K562 (cell line): ENCODE data around the gene LRRC4C. TPM values are rescaled to one million over a fixed set of nuclear protein-coding genes. Genes with fewer than 3 reads are reported as not detected.
A peak's percentile ranks its signal among the peaks of the same experiment; 100 is the strongest.

Experiments used
- ATAC-seq: fragments of 200-7000 bp; cut with Tn5 transposase; 3 replicates; pipeline ENCODE4 v1.9.1; 2020; ENCODE audit warnings: moderate library complexity
- BruUV-seq: library from RNA; stranded (reverse); fragments of 400-500 nt; replicated peaks from 2 replicates; lab custom pipeline; 2021; lab: Mats Ljungman, UMichigan
- CTCF ChIA-PET: fragments of 300-600 bp; formaldehyde crosslinking; extraction: SDS; loops from one replicate; lab custom pipeline; 2021; ENCODE audit warnings: low intra/inter-chr PET ratio; lab: Yijun Ruan, JAX
- POLR2A ChIA-PET: fragments of 300-600, 350-650 bp; sonication (Branson Sonifier 250); formaldehyde crosslinking; extraction: SDS; loops from one replicate; lab custom pipeline; 2021; ENCODE audit warnings: antibody characterized with exemption, inconsistent platforms; lab: Yijun Ruan, JAX
- DNase-seq, 4 experiments: peaks; one replicate each; pipeline versions ENCODE4 v3.0.0 to v3.0.0-alpha.2; 2011 to 2018; ENCODE audit warnings: low spot score in 3 of 4, mixed read lengths in 3 of 4; ENCODE audit errors: extremely low read depth in 1 of 4
- FAIRE-seq: peaks from 2 replicates; lab custom pipeline; 2011; peaks lifted over from hg19 to GRCh38; lab: Jason Lieb, UNC
- H2AFZ ChIP-seq: 2 replicates; pipeline ENCODE4 v1.6.0; 2011; ENCODE audit warnings: low read depth, low read length, control low read depth, inconsistent platforms
- H3K27ac ChIP-seq: fragments of 200-600 bp; 3 replicates; pipeline ENCODE4 v1.8.0; 2011; ENCODE audit warnings: low read depth, mild to moderate bottlenecking, control low read depth, inconsistent platforms, low read length, moderate library complexity, mixed read lengths; ENCODE audit errors: extremely low read depth
- H3K27me3 ChIP-seq, 2 experiments: fragments of 300-600 bp in 1 of 2; 2 replicates in 1 of 2; 3 replicates in 1 of 2; pipeline versions ENCODE4 v1.6.0 to v1.8.0; 2011; ENCODE audit warnings: inconsistent platforms in 2 of 2, low read length in 2 of 2, mild to moderate bottlenecking in 1 of 2, mixed read lengths in 1 of 2, moderate library complexity in 1 of 2; ENCODE audit not compliant: control insufficient read depth in 2 of 2, insufficient read depth in 2 of 2
- H3K36me3 ChIP-seq: fragments of 300-600 bp; 3 replicates; pipeline ENCODE4 v1.8.0; 2011; ENCODE audit warnings: mild to moderate bottlenecking, low read length, inconsistent platforms; ENCODE audit not compliant: control insufficient read depth, insufficient read depth
- H3K4me1 ChIP-seq, 2 experiments: fragments of 200-600 bp in 1 of 2; replicated peaks in 1 of 2; 2 replicates in 1 of 2; 3 replicates in 1 of 2; pipeline versions ENCODE4 v1.5.1 to v1.8.0; 2011; ENCODE audit warnings: inconsistent platforms in 2 of 2, low read length in 2 of 2, mild to moderate bottlenecking in 1 of 2, mixed read lengths in 1 of 2, moderate library complexity in 1 of 2; ENCODE audit not compliant: control insufficient read depth in 2 of 2, insufficient read depth in 2 of 2
- H3K4me2 ChIP-seq: 2 replicates; pipeline ENCODE4 v1.6.1; 2011; ENCODE audit warnings: low read length, control low read depth, inconsistent platforms, mixed read lengths; ENCODE audit not compliant: insufficient read depth
- H3K4me3 ChIP-seq: fragments of 200-600 bp; sonication (generic), shearing (Covaris generic); 2 replicates; pipeline ENCODE4 v1.5.1; 2016; ENCODE audit warnings: control low read depth, inconsistent platforms
- H3K79me2 ChIP-seq: fragments of 200-600 bp; 3 replicates; pipeline ENCODE4 v1.8.0; 2011; ENCODE audit warnings: low read length, inconsistent platforms; ENCODE audit not compliant: control insufficient read depth, insufficient read depth
- H3K9ac ChIP-seq, 2 experiments: 2 replicates each; pipeline versions ENCODE4 v1.6.0 to v1.6.1; 2011; ENCODE audit warnings: low read depth in 2 of 2, low read length in 2 of 2, control low read depth in 1 of 2, inconsistent platforms in 1 of 2, mild to moderate bottlenecking in 1 of 2, mixed read lengths in 1 of 2; ENCODE audit not compliant: insufficient read depth in 1 of 2
- H3K9me1 ChIP-seq: one replicate; pipeline ENCODE4 v1.6.0; 2011; ENCODE audit warnings: inconsistent platforms, mild to moderate bottlenecking, low read length, moderate library complexity; ENCODE audit not compliant: control insufficient read depth, insufficient read depth
- H3K9me3 ChIP-seq: replicated peaks from 2 replicates; pipeline ENCODE4 v1.5.1; 2011; ENCODE audit warnings: low read depth, low read length, inconsistent platforms; ENCODE audit not compliant: control insufficient read depth, insufficient read depth
- H4K20me1 ChIP-seq: replicated peaks from 2 replicates; pipeline ENCODE4 v1.6.1; 2011; ENCODE audit warnings: low read length, inconsistent platforms, mixed read lengths; ENCODE audit not compliant: control insufficient read depth, insufficient read depth
- DNMT1 ChIP-seq: fragments of 450-650 bp; IDR thresholded peaks from 2 replicates; pipeline ENCODE4 v1.6.1; 2016; ENCODE audit warnings: antibody characterized with exemption, mild to moderate bottlenecking
- GABPB1 ChIP-seq: sonication (generic); formaldehyde crosslinking; IDR thresholded peaks from 2 replicates; pipeline ENCODE4 v1.8.0; 2022; ENCODE audit warnings: mild to moderate bottlenecking, missing genetic modification reagents
- NCOA4 ChIP-seq: fragments of 450-650 bp; IDR thresholded peaks from 2 replicates; pipeline ENCODE4 v1.6.1; 2018; ENCODE audit warnings: mild to moderate bottlenecking; ENCODE audit not compliant: partially characterized antibody
- NRF1 ChIP-seq, 2 experiments: fragments of 450-650 bp; IDR thresholded peaks in 1 of 2; conservative IDR thresholded peaks in 1 of 2; 2 replicates each; pipeline ENCODE4 v1.6.1; 2014; ENCODE audit warnings: mild to moderate bottlenecking in 2 of 2
- PHB2 ChIP-seq: fragments of 450-650 bp; IDR thresholded peaks from 2 replicates; pipeline ENCODE4 v1.6.1; 2017; ENCODE audit warnings: low read depth
- RFX1 ChIP-seq: fragments of 450-650 bp; IDR thresholded peaks from 2 replicates; pipeline ENCODE4 v1.6.1; 2016; ENCODE audit warnings: mild to moderate bottlenecking, moderate library complexity
- ZBED1 ChIP-seq: IDR thresholded peaks from 2 replicates; pipeline ENCODE4 v1.6.1; 2014
- ZNF609 ChIP-seq: sonication (generic); formaldehyde crosslinking; IDR thresholded peaks from 2 replicates; pipeline ENCODE4 v1.8.1; 2023; ENCODE audit warnings: missing genetic modification reagents, mild to moderate bottlenecking, borderline replicate concordance
- WGBS: fragments of 100-300 bp; shearing (Covaris generic); methylation state at CpG from one replicate; pipeline ENCODE4 v1.1.6; 2016; ENCODE audit warnings: low coverage, mixed read lengths; ENCODE audit not compliant: insufficient coverage; ENCODE audit errors: missing lambda C conversion rate; 5-methylcytosine and 5-hydroxymethylcytosine counted together
- in situ Hi-C: fragments of 300-500 bp; cut with MboI; formaldehyde crosslinking; loops from 4 replicates; pipeline ENCODE4 v1.15.0; 2018; ENCODE audit warnings: inconsistent platforms, mixed read lengths
- intact Hi-C: fragments of 100-400 bp; cut with micrococcal nuclease; formaldehyde crosslinking; loops from 2 replicates; pipeline ENCODE4 v1.14.2; 2022
- polyA plus RNA-seq, 8 experiments: library from polyadenylated mRNA; depleted of rRNA in 4 of 8; stranded (reverse) in 5 of 8; unstranded in 3 of 8; fragments of >200 nt; fragmentation: Nextera tagmentation in 2 of 8; fragmentation: Illumina TruSeq in 1 of 8; extraction: Ambion mirVana in 2 of 8; extraction: Trizol in 1 of 8; gene quantifications; 2 replicates each; pipeline versions ENCODE4 v1.2.1 to v1.2.3, GENCODE V29; 2011 to 2014; ENCODE audit warnings: inconsistent platforms in 1 of 8, missing spikeins in 1 of 8
- total RNA-seq, 7 experiments: library from RNA; depleted of rRNA in 6 of 7; stranded (reverse); fragments of >200 nt in 6 of 7; fragmentation: Illumina TruSeq in 2 of 7; extraction: Trizol in 2 of 7; gene quantifications; 2 replicates each; pipeline versions ENCODE4 v1.2.1 to v1.2.3, GENCODE V29; 2011 to 2021; ENCODE audit warnings: low replicate concordance in 1 of 7
- TF ChIP-seq, protein P1 (sequence below): fragments of 450-650 bp; formaldehyde crosslinking; IDR thresholded peaks from 2 replicates; pipeline ENCODE4 v1.4.0; 2022; ENCODE audit warnings: mild to moderate bottlenecking, moderate library complexity

LRRC4C gene
- total and polyA plus RNA-seq, 9 of the 15 experiments (the other 6 are each of a cell fraction or from before 2014, with no cell fraction given) = not detected

DNA sequence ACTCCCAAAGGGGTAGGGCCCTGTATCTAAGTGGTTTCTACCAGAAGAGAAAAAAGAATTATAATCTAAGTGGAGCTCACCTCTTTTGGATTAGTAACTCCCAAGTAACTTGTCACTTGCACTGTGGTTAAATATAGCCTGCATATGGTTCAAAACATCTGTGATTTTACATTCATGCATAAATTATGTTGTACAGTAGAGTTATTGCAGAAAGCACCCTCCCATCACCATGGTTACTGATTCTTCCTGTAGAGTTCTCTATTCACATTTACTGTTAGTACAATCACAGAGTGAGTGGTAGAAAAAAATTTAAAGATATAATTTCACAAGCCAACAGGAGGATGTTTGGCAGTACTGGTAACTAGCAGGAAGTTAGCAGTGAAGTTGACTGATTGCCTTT, 80.4 kb downstream of the LRRC4C start:
- Histone ChIP-seq H3K79me2 (no peaks in the 10 kb centered on the region), H3K4me2 (no peak overlapping the region), H2AFZ (no peak overlapping the region), H3K27ac (no peak overlapping the region), H3K9ac (no peak overlapping the region), H4K20me1 (no peaks in the 10 kb centered on the region), H3K9me3 (no peaks in the 10 kb centered on the region), H3K9me1 (no peaks in the 10 kb centered on the region), H3K4me3 (no peak overlapping the region), H3K4me1 (no peaks in the 10 kb centered on the region), H3K36me3 (no peaks in the 10 kb centered on the region), H3K27me3 (no peaks in the 10 kb centered on the region)
- FAIRE-seq (no peak), ATAC-seq (no peak), DNase-seq (no peak)
- no TSS peak for BruUV-seq
- ChIA-PET POLR2A (no interaction called here), CTCF (no interaction called here)
- intact Hi-C loops (no loop called here), in situ Hi-C loops (no loop called here)
- no peak for TF ChIP-seq NRF1 (conservative IDR thresholded peaks at IDR 0.05 in 1 of 2, IDR thresholded peaks at IDR 0.05 in 1 of 2)
- 0 out of 2 replicates have a peak, but pooled peaks have one; percentile 5 for TF ChIP-seq RFX1

- no peak overlapping the region for H3K4me3 ChIP-seq
- H2AFZ ChIP-seq = no peak overlapping the region
- intact Hi-C loops (no loop called here), in situ Hi-C loops (no loop called here)
- H3K4me1 ChIP-seq = no peaks in the 10 kb centered on the region
- H3K9ac ChIP-seq = no peak overlapping the region
- no peaks in the 10 kb centered on the region for H3K9me1 ChIP-seq
- ChIA-PET POLR2A (no interaction called here), CTCF (no interaction called here)
- H3K4me2 ChIP-seq = no peak overlapping the region
- no peaks in the 10 kb centered on the region for H3K79me2 ChIP-seq
- ATAC-seq (no peak), FAIRE-seq (no peak), DNase-seq (no peak)
- BruUV-seq = no TSS peak
- H3K36me3 ChIP-seq = no peaks in the 10 kb centered on the region
- H3K27ac ChIP-seq = no peak overlapping the region
- WGBS = 1% methylated on average over 7 of the region's 7 CpGs
- H4K20me1 ChIP-seq = no peaks in the 10 kb centered on the region
- no peaks in the 10 kb centered on the region for H3K9me3 ChIP-seq
- H3K27me3 ChIP-seq = no peaks in the 10 kb centered on the region
- no peak for TF ChIP-seq ZBED1
- no peak for TF ChIP-seq GABPB1 (CRISPR knock-in tag)
- no peak for TF ChIP-seq PHB2
- TF ChIP-seq, protein P1, sequence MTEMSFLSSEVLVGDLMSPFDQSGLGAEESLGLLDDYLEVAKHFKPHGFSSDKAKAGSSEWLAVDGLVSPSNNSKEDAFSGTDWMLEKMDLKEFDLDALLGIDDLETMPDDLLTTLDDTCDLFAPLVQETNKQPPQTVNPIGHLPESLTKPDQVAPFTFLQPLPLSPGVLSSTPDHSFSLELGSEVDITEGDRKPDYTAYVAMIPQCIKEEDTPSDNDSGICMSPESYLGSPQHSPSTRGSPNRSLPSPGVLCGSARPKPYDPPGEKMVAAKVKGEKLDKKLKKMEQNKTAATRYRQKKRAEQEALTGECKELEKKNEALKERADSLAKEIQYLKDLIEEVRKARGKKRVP (CRISPR knock-in tag) = no peak
- TF ChIP-seq NCOA4 = no peak
- TF ChIP-seq DNMT1 = no peak
- no peak for TF ChIP-seq ZNF609 (CRISPR knock-in tag)
These were observed 81.6 kb downstream of the LRRC4C start for GRCh38 chr11:41377709-41378394.
